ENCODE data around the gene VWCE.

VWCE gene

DNA sequence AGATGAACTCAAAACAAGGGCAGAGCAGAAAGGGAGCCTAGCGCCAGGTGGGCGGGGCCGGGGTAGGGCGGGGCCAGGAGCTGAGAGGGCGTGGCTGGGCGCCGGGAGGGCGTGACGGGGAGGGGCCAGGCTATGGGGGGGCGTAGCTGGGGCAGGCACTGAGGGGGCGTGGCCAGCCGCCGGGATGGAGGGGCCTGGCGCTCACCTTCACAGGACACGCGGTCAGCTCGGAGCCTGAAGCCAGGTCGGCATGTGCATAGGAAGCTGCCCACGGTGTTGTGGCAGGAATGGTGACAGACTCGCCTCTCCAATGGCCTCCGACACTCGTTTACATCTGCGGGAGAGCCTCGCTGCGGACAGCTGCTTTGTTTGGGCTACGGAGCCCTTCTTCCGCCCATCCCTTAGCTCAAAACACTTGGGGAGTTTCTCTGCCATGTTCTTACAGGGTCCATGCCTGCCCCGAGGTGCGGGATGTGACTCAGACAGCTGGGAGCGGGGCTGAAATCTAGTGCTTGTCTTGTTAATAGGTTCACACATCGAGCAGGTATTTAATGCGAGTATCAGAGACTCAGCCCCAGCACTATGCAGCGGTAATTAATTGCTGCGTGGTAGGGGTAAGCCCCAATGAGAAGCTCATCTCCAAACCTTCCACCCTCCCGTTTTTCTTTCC, 13.4 kb downstream of the VWCE start:
- DNase-seq: peak in 5 of 51 donors; percentile 6 to 26 (median 12)

DNA sequence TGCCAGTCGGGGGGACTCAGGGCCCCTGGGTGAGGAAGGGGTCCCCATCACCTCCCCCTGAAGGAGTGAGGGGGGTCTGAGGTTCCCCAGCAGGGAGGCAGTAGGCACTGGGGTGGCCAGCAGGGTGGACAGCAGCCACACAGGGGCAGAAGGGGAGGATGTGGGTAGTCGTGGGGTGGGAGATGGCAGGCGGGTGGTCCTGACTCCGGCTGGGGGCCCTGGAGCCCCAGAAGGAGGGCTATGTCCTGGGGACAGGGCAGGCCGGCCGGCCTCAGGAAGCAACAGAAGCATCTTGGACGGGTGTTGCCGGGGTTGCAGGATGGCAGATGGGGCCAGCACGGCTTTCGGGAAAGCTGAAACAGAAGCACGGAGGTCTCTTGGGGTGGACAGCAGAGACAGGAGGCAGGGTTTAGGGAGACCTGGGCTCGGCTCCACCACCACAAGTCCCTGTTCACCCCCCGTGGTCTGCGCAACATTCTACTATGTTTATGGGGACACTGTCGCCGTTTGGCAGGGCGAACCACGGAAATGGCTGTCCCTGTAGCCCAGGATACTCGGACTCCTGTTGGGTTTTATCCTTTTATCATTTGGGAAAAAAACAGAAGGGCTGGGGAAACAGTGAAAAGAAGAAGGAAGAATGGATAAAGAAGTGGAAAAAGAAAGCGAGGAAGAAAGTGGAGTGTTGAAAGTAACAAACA, 14.1 kb downstream of the VWCE start:
- DNase-seq: no peak

DNA sequence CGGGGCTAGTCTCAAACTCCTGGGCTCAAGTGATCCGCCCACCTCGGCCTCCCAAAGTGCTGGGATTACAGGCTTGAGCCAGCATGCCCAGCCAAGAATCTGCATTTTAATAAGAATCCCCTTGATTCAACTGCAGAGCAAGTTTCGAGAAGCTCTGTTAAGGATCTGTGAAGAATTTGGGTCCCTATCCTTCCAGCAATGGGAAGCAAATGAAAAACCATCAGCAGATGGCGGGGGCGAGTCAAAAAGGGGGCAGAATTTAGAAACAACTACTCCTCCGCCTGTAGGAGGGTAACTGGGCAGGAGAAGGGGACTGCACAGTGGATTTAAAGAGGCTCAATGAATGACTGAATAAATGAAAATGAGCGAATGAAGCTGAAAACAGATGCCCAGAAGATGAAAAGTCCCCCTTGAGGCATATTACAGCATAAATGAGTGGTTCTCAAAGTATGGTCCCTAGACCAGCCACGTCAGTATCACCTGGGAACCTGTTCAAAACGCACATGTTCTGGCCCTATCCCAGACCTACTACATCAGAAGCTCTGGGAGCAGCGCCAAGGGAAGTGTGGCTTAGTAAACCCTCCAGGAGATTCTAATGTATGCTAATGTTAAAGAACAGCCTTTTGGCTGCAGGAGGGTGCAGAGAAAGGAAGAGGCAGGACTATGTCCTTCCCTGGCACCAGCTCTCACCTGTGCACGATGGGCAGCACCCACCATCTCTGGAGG, 15.0 kb downstream of the VWCE start:
- DNase-seq: no peak

DNA sequence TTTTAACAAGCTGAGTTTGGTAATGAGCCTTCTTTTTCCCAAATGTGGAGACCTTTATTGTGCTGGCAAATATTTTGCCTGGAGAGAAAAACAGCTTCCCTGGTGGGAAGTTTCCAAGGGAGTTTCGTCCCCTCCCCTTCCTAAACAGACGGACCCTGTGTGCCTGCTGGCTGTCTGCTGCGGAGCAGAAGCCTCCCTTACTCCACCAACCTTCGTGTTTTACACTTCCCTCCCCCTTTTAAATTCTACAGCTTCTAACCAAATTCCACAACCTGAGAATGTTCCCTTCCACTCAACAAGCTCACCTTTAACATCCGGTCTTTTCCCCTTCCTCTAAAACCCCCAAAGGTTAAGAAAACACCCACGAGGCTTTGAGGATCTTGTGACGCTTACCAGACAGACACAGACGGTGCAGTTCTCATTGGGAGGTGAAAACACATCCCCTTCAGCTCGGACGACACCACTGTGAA, 17.1 kb downstream of the VWCE start:
- DNase-seq: no peak

DNA sequence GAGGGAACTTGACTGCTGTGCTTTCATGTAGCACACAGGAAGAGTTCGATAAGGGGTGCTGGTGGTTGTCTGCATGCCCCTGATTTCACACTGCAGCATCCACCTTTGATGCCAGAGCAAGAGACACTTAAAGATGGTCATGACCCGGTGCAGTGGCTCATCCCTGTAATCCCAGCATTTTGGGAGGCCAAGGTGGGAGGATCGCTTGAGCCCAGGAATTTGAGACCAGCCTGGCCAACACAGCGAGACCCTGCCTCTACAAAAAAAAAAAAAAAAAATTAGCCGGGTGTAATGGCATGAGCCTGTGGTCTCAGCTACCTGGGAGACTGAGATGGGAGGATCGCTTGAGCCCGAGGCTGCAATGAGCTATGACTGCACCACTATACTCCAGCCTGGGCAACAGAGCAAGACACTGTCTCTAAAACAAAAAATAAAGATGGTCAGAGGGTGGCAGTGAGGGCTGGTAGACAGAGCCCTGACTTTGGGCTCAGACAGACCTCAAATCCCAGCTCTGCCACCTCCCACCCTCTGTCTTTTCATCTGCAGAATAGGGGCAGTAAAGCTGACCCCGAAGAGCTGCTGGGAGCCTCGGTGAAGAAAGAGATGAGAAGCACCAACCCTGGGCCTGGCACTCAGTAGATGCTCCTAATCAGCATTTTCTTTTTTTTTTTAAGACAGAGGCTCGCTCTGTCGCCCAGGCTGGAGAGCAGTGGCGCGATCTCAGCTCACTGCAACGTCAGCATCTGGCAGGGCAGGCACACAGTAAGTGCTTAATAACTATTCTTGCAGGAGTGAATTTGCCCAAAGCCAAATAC, 17.7 kb downstream of the VWCE start:
- DNase-seq: peak in 10 of 51 donors; percentile 6 to 39 (median 16)

DNA sequence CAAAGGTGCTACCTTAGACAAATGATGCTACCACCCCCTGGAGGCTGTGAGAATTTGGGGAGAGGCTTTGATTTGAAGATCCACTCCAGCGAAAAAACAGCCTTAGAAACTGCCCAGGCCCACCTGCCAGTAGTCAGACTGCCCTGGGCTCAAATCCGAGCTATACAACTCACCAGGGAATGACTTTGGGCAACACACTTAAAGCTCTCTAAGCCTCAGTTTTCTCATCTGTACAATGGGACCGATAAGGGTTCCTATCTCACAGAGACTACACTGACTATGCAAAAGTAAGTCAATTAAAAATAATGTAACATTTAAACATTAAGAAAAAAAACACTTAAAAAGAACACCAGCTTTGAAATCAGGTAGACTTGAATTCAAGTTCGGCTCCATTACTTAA, 19.9 kb downstream of the VWCE start:
- no peak for DNase-seq

DNA sequence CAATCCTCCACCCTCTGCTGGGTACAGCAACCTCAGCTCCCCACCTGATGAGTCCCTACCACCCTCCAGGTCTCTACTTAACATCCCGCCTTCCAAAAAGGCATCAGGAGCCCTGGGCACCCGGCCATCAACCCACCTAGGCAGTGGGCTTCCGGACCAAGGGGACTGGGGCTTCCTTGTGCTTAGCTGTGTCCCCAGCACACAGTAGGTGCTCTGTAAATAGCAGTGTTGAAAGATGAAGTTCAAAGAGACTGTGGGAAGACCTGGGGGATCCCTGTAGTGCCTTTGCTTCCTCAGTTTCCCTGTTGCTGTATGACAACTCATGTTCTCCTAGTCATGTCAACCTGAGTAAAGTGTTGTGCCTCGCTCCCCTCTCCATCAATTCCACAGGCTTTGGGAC, 21.0 kb downstream of the VWCE start:
- no peak for DNase-seq

DNA sequence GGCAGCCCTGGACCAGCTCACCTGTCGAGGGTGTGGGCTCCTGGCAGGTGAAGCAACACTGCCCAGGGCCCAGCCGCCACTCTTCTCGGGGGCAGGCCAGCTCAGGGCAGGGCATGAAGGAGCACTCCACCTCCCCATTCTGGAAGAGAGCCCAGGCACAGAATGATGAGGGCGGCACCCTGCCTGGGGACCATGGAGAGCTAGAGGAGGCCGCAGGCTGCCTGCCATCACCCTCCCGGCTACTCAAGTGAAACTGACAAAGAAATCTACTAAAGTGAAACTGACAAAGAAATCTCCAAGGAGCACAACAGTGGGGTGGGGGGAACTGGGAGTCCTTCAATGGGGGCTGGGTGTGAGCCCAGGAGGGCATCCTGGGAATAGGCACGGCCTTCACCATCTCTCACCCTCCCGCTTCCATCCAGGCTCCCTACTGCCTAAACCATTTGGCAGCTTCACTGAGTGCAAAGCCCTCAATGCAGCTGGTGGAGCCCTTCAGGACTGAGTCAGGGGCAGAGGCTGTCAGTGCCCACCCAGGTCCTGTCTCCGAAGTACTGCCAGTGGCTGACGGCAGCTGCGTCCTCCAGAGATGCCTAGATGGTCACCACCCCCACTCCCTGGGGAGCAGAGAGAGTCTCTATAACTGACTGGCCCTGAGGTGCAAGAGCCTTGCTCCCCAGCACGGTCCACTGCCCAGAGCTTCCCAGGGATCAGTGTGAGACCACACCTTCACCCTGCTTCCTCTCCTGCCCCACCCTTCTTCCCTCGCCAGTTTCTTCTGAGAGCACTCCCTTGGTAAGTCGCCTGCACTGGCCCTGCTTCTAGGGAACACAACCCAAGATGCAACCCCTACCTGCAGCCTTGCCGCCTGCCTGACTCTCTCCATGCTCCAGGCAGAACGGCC, 21.7 kb downstream of the VWCE start:
- peak in 26 of 51 donors; percentile 10 to 69 (median 54) for DNase-seq

DNA sequence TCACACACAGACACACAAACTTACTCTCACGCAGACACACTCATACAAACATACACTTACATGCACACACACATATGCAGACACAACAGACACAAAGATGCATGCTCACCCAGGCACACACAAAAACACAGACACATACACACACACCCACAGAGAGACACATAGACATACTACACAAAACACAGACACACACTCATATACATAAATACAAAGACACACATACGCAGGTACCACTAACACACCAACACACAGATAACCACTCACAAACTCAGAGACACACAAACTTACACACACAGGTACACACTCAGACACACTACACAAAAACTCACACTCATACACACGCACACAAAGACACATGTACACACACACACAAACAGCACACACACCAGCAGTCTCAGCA, 22.4 kb downstream of the VWCE start:
- DNase-seq: no peak

DNA sequence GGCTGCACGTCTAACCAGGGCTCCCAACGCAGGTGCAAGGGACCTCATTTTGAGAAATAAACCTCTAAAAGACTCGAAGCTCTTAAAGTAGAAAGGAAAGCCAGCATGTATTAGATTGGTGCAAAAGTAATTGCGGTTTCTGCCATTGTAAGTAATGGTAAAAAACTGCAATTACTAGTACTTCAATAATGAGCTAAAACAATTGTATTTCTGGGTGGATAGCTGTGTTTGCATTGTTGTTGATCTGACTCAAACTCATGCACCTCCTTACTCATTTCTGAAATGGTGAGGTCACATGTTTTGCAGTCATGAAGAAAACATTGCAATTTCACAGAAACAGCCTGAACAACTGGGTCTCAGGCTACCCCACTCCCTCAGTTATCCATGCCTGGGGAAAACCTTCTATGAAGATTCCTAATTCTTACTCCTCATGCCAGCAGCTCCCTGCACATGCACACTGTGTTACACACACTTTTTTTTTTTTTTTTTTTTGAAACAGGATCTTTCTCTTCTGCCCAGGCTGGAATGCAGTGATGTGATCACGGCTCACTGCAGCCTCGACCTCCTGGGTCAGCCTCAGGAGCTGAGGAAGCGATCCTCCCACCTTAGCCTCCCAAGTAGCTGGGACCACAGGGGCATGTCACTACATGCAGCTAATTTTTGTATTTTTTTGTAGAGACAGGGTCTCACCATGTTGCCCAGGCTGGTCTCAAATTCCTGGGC, 24.6 kb downstream of the VWCE start:
- no peak for DNase-seq

DNA sequence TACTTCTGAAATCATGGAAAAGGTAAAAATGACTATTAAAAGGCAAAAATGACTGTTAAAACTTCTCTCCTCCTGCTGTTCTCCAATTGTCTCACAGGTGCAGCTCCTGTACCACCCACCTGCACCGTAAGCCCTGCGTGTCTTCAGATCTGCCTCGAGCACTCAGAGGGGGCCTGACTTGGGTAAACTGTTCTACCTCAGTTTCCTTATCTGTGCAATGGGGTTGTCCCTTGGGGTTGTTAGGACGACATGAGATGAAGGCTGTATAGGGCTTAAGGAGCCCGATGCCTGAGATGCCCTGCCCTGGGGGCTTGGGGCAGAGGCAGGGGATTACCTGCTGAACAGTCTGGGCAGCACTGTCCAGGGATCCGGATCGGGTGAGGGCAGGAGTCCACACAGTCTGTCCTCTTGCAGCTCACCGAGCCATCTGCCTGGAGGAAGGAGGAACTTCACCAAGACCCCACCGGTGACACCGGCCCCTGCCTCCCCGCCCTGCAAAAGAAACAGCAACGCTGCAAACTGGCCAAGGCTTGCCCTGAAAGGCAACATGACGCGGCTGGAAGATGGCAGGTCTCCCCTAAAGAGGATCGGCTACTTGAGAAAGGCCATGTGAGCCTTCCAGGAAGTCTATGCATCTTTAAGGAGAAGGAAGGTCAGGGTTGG, 26.4 kb downstream of the VWCE start:
- DNase-seq: no peak

DNA sequence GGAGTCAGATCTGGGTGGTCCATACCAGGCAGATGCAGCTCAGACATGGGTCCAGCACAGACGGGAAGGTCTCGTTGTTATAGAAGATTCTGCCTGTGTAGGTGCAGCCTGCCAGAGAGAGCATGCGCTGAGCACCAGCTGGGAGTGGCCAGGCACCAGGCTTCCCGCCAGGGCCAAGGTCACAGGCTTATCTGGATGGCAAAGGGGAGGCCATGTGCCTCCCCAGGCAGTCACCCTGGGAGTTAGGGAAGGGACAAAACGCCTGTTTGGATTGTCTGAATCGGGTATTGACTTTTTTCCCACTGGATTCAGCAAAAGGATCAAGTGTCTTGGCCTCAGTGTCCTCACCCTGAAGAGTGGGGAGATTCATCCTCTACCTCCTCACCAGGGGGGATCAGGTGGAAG, 27.7 kb downstream of the VWCE start:
- DNase-seq: no peak

DNA sequence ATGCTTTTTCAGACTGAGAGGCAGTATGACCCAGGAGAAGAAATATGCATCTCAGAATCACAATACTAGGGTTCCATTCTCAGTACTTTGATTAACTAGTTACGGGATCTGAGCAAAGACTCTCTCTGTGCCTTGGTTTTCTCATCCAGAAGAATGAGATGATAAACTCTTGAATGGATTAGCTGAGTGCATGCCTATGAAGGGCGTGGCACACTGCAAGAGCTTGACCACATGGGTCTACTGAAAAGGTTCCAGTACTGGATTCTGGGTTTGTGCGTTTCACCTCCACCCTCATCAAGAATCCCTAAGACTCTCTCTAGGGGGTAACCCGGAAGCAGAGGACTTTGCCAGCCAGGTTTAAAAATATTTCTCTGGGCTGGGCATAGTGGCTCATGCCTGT, 28.5 kb downstream of the VWCE start:
- DNase-seq: no peak

DNA sequence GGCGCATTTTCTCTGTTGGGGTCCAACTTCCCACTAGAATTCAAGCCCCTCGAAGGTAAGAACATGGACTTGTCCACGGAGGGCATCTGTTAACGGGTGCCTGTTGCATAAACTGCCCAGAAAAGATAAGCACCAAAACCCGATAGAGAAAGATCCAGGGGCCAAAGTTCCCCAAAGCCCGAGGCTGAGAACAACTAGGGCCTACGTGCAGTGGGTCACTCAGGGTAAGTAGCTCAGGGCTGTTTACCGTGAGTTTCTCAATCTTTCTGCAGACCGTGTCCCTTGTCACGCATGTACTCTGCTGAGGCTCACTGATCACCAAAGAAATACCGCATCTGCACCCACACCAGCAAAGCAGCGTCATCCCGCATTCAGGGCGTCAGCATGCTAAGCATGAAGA, 29.8 kb downstream of the VWCE start:
- DNase-seq: no peak

DNA sequence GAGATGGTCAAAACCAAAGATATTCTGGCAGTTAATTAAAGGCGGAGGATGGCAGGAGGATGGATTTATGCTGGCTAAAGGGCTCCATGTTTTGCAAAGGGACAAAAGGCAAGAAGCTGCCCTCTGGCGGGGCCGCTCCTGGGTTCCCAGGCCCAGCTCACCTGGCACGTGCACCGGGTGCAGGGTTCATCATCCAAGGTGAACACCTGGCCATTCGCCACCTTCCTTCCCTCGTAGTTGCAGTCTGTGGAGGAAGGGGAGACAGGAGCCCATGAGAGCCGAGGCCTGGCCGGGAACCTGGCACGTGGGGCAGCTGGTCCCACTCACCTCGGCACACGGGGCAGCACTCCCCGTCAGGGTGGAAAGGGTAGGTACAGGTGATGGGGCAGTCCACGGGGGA, 30.3 kb downstream of the VWCE start:
- DNase-seq: no peak

DNA sequence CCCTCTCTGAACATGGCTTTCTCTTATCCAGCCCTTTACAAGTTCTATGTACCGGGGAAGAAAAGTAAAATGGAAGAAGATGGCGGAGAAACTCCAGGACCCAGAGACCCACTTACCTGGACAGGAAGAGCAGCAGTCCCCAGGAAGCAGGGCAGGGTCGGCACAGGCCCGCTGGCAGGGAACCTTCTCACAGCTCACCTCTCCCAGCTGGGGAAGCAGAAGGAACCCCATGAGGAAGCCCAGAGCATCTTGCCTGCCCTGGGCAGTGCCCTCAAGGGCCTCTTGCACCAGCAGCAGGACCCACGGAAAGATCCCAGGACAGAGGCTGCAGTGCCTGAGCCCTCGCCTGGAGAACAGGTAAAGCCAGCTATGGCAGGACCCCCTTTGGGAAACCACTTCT, 30.7 kb downstream of the VWCE start:
- no peak for DNase-seq

DNA sequence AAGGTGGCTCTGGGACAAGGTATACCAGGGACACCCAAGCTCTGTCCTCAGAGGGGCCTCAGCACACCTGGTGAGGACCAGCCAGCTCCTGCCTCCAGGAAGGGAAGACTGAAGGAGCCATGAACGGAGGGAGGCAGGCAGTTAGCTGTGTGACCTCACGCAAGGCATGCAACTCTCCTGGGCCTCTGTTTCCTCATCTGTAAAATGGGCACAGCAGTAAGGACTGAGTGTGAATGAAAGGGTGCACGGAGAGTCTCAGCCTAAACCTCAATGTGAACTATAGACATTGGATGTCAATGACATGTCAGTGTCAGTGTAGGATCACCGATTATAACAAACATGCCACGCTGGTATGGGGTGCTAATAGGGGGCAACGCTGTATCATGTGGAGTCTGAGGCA, 35.8 kb downstream of the VWCE start:
- no peak for DNase-seq

DNA sequence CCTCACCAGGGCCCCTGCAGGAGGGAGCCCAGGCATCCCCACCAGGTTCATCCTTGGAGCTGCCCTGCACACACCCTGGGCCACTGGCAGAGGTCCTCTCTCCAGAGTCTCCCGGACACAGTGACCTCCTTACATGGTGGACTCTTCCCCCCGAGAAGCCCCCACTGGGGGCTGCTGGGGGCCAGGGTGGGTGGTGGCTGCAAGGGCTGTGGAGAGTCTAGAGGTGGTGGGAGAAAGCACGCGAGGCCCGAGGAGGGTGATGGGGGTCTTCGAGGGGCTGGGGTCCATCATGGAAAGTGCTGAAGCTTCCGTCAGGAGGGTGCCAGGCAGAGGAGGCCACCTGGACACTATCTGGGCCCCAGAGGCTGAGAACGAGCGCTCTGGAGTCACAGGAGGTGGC, 36.6 kb downstream of the VWCE start:
- no peak for DNase-seq

DNA sequence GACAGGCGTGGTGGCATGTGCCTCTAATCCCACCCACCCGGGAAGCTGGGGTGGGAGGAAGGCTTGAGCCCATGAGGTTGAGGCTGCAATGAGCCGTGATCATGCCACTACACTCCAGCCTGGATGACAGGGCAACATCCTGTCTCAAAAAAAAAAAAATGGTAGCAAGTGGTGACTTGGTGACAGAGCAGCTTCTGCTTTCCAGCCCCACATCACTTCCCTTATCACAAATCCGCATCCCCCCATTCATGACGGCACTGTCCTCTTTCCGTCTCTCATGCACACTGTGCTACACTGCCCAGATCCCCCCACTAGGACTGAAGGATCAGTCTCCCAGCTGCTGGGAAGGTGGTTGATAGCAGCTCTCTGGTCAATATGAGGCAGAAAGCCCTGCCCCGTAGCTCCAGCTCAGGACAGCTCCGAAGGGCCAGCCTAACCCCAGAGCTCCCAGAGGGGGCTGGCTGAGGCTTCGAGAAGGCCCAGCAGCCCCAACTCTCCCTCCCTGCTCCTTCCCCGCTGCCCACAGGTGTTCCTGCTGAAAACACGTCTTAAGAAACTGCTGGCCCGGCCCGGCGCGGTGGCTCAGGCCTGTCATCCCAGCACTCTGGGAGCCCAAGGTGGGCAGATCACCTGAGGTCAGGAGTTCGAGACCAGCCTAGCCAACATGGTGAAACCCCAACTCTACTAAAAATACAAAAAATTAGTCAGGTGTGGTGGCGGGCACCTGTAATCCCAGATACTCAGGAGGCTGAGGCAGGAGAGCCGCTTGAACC, 38.2 kb downstream of the VWCE start:
- no peak for DNase-seq
